ENCODE data around the gene CNTNAP2. TPM values are rescaled to one million over a fixed set of nuclear protein-coding genes. Genes with fewer than 3 reads are reported as not detected.

The CNTNAP2 gene
- total and polyA plus RNA-seq, 11 donors: 0.01 to 2.6 (median 0.31) TPM; not detected in 3

- Histone ChIP-seq H3K27me3 (no peaks in the 10 kb centered on the region), H3K36me3 (no peaks in the 10 kb centered on the region), H3K9me3 (no peaks in the 10 kb centered on the region), H3K4me3 (no peak overlapping the region), H3K4me1 (no peaks in the 10 kb centered on the region), H3K27ac (no peak overlapping the region)
- ATAC-seq (no peak), DNase-seq (no peak)
- intact Hi-C loops (cut with DNase I): no loop called here
- TF ChIP-seq POLR2A (IDR thresholded peaks at IDR 0.05) (no peak), CTCF (IDR thresholded peaks at IDR 0.05) (no peak)
- WGBS, 4 donors: 79 to 99% (median 89%) methylated on average over 9 of the region's 9 CpGs
These were observed 1524.2 kb downstream of the CNTNAP2 start for GRCh38 chr7:147640821-147641220.

GRCh38 chr7:147646568-147646967, 1530.0 kb downstream of the CNTNAP2 start:
- Histone ChIP-seq H3K4me3 (no peak overlapping the region), H3K36me3 (no peaks in the 10 kb centered on the region), H3K9me3 (no peaks in the 10 kb centered on the region), H3K27me3 (no peaks in the 10 kb centered on the region), H3K4me1 (no peaks in the 10 kb centered on the region), H3K27ac (no peak overlapping the region)
- DNase-seq (no peak), ATAC-seq (no peak)
- intact Hi-C loops (cut with DNase I): no loop called here
- TF ChIP-seq CTCF (IDR thresholded peaks at IDR 0.05) (no peak), POLR2A (IDR thresholded peaks at IDR 0.05) (no peak)
- WGBS, 4 donors: 78 to 92% (median 85%) methylated on average over 4 of the region's 4 CpGs

- H3K9me3 ChIP-seq: no peaks in the 10 kb centered on the region
- TF ChIP-seq CTCF (IDR thresholded peaks at IDR 0.05) (no peak), POLR2A (IDR thresholded peaks at IDR 0.05) (no peak)
- ATAC-seq (no peak), DNase-seq (no peak)
- no peak overlapping the region for H3K27ac ChIP-seq
- no peak overlapping the region for H3K4me3 ChIP-seq
- H3K4me1 ChIP-seq: no peaks in the 10 kb centered on the region
- intact Hi-C loops (cut with DNase I): no loop called here
- no peaks in the 10 kb centered on the region for H3K27me3 ChIP-seq
- WGBS, 4 donors: 80 to 87% (median 85%) methylated on average over 3 of the region's 3 CpGs
- no peaks in the 10 kb centered on the region for H3K36me3 ChIP-seq
These were observed 1534.4 kb downstream of the CNTNAP2 start for GRCh38 chr7:147650991-147651390.

GRCh38 chr7:147651601-147652000, 1535.0 kb downstream of the CNTNAP2 start:
- intact Hi-C loops (cut with DNase I): no loop called here
- ATAC-seq (no peak), DNase-seq (no peak)
- H3K36me3 ChIP-seq: no peaks in the 10 kb centered on the region
- H3K4me3 ChIP-seq: no peak overlapping the region
- H3K27me3 ChIP-seq: no peaks in the 10 kb centered on the region
- no peak for TF ChIP-seq CTCF (IDR thresholded peaks at IDR 0.05)
- no peak for TF ChIP-seq POLR2A (IDR thresholded peaks at IDR 0.05)
- no peak overlapping the region for H3K27ac ChIP-seq
- no peaks in the 10 kb centered on the region for H3K9me3 ChIP-seq
- 42 to 53% (median 49%) methylated on average over 1 of the region's 1 CpG for WGBS, 4 donors
- no peaks in the 10 kb centered on the region for H3K4me1 ChIP-seq

All from heart left ventricle (tissue), 16 donors.